ENCODE data around the gene RNFT2.

RNFT2 gene

DNA sequence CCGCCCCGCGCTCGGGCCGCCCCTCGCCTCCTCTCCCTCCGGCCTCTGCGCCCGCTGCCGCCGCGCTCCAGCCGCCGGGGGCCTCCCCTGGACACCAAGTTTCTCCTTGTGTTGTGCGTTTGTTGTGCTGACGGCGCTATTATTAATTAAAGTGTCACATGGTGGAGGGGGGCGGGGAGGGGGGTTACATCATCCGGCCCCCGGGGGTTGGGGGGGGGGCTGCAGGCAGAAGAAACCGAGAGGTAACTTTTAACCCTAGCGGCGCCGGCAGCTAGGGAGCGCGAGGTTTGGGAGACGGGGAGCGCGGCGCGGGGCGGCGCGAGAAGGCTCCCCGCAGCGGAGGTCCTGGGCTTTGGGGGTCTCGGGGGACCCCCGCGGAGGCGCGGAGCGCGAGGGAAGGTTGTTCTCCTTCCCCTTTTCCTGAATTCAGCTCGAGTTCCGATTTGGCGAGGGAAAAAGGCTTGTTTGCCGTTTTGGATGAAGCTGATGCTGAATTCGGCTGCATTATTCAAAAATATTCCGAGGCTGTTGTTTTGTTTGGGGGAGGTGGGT, 143.3 kb downstream of the RNFT2 start, which contains the start of gene HRK (continued):
- TF ChIP-seq, protein P1, sequence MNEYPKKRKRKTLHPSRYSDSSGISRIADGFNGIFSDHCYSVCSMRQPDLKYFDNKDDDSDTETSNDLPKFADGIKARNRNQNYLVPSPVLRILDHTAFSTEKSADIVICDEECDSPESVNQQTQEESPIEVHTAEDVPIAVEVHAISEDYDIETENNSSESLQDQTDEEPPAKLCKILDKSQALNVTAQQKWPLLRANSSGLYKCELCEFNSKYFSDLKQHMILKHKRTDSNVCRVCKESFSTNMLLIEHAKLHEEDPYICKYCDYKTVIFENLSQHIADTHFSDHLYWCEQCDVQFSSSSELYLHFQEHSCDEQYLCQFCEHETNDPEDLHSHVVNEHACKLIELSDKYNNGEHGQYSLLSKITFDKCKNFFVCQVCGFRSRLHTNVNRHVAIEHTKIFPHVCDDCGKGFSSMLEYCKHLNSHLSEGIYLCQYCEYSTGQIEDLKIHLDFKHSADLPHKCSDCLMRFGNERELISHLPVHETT (tag by site-specific recombination; IDR thresholded peaks at IDR 0.05) = peak; percentile 50; the same call in 1 of the 2 replicates
- TF ChIP-seq ZNF18 (tag by site-specific recombination; IDR thresholded peaks at IDR 0.05) = no peak
- no peak for TF ChIP-seq ZNF426 (tag by site-specific recombination; IDR thresholded peaks at IDR 0.05)
- no peak for TF ChIP-seq SP3 (tag by site-specific recombination; IDR thresholded peaks at IDR 0.05)
- no peak for TF ChIP-seq ZNF555 (tag by site-specific recombination; conservative IDR thresholded peaks at IDR 0.05)
- TF ChIP-seq ZNF223 (tag by site-specific recombination; IDR thresholded peaks at IDR 0.05) = no peak
- TF ChIP-seq ZNF16 (tag by site-specific recombination; IDR thresholded peaks at IDR 0.05; ENCODE audit: low read depth) = no peak
- no peak for TF ChIP-seq ZNF248 (tag by site-specific recombination; IDR thresholded peaks at IDR 0.05)
- no peak for TF ChIP-seq ZNF423 (tag by site-specific recombination; IDR thresholded peaks at IDR 0.05)
- TF ChIP-seq ZNF560 (tag by site-specific recombination; IDR thresholded peaks at IDR 0.05; ENCODE audit: borderline replicate concordance) = no peak
- no peak for TF ChIP-seq ZNF19 (tag by site-specific recombination; IDR thresholded peaks at IDR 0.05; ENCODE audit: low read depth)
- no peak for TF ChIP-seq ZNF521 (tag by site-specific recombination; IDR thresholded peaks at IDR 0.05)
- TF ChIP-seq ZNF747 (tag by site-specific recombination; IDR thresholded peaks at IDR 0.05) = no peak
- peak; percentile 37; the same call in 1 of the 2 replicates for TF ChIP-seq ZNF580 (tag by site-specific recombination; IDR thresholded peaks at IDR 0.05)
- no peak for TF ChIP-seq ZFP3 (tag by site-specific recombination; IDR thresholded peaks at IDR 0.05; ENCODE audit: low read depth)
- TF ChIP-seq, protein P2, sequence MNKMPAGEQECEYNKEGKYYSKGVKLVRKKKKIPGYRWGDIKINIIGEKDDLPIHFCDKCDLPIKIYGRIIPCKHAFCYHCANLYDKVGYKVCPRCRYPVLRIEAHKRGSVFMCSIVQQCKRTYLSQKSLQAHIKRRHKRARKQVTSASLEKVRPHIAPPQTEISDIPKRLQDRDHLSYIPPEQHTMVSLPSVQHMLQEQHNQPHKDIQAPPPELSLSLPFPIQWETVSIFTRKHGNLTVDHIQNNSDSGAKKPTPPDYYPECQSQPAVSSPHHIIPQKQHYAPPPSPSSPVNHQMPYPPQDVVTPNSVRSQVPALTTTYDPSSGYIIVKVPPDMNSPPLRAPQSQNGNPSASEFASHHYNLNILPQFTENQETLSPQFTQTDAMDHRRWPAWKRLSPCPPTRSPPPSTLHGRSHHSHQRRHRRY (tag by site-specific recombination; IDR thresholded peaks at IDR 0.05) = no peak
- peak; percentile 40; the same call in 1 of the 2 replicates for TF ChIP-seq ZNF366 (tag by site-specific recombination; conservative IDR thresholded peaks at IDR 0.05)
- no peak for TF ChIP-seq ZNF561 (tag by site-specific recombination; IDR thresholded peaks at IDR 0.05; ENCODE audit: borderline replicate concordance)
- TF ChIP-seq, protein P3, sequence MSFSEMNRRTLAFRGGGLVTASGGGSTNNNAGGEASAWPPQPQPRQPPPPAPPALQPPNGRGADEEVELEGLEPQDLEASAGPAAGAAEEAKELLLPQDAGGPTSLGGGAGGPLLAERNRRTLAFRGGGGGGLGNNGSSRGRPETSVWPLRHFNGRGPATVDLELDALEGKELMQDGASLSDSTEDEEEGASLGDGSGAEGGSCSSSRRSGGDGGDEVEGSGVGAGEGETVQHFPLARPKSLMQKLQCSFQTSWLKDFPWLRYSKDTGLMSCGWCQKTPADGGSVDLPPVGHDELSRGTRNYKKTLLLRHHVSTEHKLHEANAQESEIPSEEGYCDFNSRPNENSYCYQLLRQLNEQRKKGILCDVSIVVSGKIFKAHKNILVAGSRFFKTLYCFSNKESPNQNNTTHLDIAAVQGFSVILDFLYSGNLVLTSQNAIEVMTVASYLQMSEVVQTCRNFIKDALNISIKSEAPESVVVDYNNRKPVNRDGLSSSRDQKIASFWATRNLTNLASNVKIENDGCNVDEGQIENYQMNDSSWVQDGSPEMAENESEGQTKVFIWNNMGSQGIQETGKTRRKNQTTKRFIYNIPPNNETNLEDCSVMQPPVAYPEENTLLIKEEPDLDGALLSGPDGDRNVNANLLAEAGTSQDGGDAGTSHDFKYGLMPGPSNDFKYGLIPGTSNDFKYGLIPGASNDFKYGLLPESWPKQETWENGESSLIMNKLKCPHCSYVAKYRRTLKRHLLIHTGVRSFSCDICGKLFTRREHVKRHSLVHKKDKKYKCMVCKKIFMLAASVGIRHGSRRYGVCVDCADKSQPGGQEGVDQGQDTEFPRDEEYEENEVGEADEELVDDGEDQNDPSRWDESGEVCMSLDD (tag by site-specific recombination; IDR thresholded peaks at IDR 0.05) = peak; percentile 75; the same call in 1 of the 2 replicates
- TF ChIP-seq, protein P4, sequence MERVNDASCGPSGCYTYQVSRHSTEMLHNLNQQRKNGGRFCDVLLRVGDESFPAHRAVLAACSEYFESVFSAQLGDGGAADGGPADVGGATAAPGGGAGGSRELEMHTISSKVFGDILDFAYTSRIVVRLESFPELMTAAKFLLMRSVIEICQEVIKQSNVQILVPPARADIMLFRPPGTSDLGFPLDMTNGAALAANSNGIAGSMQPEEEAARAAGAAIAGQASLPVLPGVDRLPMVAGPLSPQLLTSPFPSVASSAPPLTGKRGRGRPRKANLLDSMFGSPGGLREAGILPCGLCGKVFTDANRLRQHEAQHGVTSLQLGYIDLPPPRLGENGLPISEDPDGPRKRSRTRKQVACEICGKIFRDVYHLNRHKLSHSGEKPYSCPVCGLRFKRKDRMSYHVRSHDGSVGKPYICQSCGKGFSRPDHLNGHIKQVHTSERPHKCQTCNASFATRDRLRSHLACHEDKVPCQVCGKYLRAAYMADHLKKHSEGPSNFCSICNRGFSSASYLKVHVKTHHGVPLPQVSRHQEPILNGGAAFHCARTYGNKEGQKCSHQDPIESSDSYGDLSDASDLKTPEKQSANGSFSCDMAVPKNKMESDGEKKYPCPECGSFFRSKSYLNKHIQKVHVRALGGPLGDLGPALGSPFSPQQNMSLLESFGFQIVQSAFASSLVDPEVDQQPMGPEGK (tag by site-specific recombination; IDR thresholded peaks at IDR 0.05) = peak; percentile 70
- TF ChIP-seq KLF1 (tag by site-specific recombination; IDR thresholded peaks at IDR 0.05) = peak; percentile 30; the same call in 1 of the 2 replicates
- TF ChIP-seq ZNF654 (tag by site-specific recombination; IDR thresholded peaks at IDR 0.05; ENCODE audit: low read depth) = no peak
- no peak for TF ChIP-seq BCL11B (tag by site-specific recombination; IDR thresholded peaks at IDR 0.05; ENCODE audit: low read depth)
- no peak for TF ChIP-seq ZNF292 (tag by site-specific recombination; IDR thresholded peaks at IDR 0.05; ENCODE audit: borderline replicate concordance, low read depth)
- TF ChIP-seq ZNF202 (tag by site-specific recombination; IDR thresholded peaks at IDR 0.05; ENCODE audit: borderline replicate concordance) = no peak
- no peak for TF ChIP-seq ZFP69B (tag by site-specific recombination; IDR thresholded peaks at IDR 0.05)
- no peak for TF ChIP-seq ZNF239 (tag by site-specific recombination; IDR thresholded peaks at IDR 0.05)
- TF ChIP-seq ZNF24 (tag by site-specific recombination; IDR thresholded peaks at IDR 0.05) = no peak
- TF ChIP-seq ZNF600 (tag by site-specific recombination; IDR thresholded peaks at IDR 0.05) = no peak
- TF ChIP-seq, protein P5, sequence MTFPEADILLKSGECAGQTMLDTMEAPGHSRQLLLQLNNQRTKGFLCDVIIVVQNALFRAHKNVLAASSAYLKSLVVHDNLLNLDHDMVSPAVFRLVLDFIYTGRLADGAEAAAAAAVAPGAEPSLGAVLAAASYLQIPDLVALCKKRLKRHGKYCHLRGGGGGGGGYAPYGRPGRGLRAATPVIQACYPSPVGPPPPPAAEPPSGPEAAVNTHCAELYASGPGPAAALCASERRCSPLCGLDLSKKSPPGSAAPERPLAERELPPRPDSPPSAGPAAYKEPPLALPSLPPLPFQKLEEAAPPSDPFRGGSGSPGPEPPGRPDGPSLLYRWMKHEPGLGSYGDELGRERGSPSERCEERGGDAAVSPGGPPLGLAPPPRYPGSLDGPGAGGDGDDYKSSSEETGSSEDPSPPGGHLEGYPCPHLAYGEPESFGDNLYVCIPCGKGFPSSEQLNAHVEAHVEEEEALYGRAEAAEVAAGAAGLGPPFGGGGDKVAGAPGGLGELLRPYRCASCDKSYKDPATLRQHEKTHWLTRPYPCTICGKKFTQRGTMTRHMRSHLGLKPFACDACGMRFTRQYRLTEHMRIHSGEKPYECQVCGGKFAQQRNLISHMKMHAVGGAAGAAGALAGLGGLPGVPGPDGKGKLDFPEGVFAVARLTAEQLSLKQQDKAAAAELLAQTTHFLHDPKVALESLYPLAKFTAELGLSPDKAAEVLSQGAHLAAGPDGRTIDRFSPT (tag by site-specific recombination; IDR thresholded peaks at IDR 0.05) = no peak
